ENCODE measurements around the gene DENND4A. TPM values are rescaled to one million over a fixed set of nuclear protein-coding genes. Genes with fewer than 3 reads are reported as not detected.

The DENND4A gene
- total and polyA plus RNA-seq, 2 donors (not counting 1 experiment from before 2014, with no cell fraction given) = 24.4 to 103 TPM

GRCh38 chr15:65828585-65828984 lies 36.5 kb upstream of the DENND4A start:
- peaks cover 51% of the 10 kb centered on the region for H3K4me1 Mint-ChIP-seq
- WGBS (ENCODE audit: insufficient coverage) = no CpG with 5 or more reads among the region's 2 CpGs
- ChIA-PET CTCF (interaction anchor here (0.7 to 4.5 kb wide), 24 partner anchors 9 to 190 kb away, joined by 3 to 26 read pairs (median 4); partner anchors contain the start of gene DENND4A), POLR2A (no interaction called here)
- H3K9me3 ChIP-seq (ENCODE audit: control extremely low read depth in 1 of 3, control insufficient read depth in 2 of 3, insufficient read depth in 1 of 3, low read length in 2 of 3) = no peaks in the 10 kb centered on the region
- peak overlapping the region; percentile 53 for H3K27ac Mint-ChIP-seq
- H3K4me3 Mint-ChIP-seq = no peak overlapping the region
- ATAC-seq (ENCODE audit: low read depth) (no peak), DNase-seq (no peak)
- TF ChIP-seq CTCF (IDR thresholded peaks at IDR 0.05) (no peak), EZH2 (IDR thresholded peaks at IDR 0.05; ENCODE audit: borderline replicate concordance, insufficient read depth, low read depth, low read length, poor library complexity, severe bottlenecking) (no peak)
- H3K4me2 ChIP-seq (replicated peaks; ENCODE audit: low read depth, low read length, poor library complexity, severe bottlenecking) = peak overlapping the region; percentile 33
- H3K27me3 ChIP-seq (replicated peaks in 1 of 4; ENCODE audit: control extremely low read depth in 1 of 4, control insufficient read depth in 3 of 4, insufficient read depth in 4 of 4, low read length in 3 of 4) = no peaks in the 10 kb centered on the region
- intact Hi-C loops (cut with micrococcal nuclease) = no loop called here
- no peak overlapping the region for H3K27ac ChIP-seq (ENCODE audit: low read length in 2 of 2)
- no peaks in the 10 kb centered on the region for H3K36me3 ChIP-seq (replicated peaks in 1 of 2; ENCODE audit: control extremely low read depth in 1 of 2, control insufficient read depth in 1 of 2, extremely low read depth in 1 of 2, insufficient read depth in 2 of 2, low read length in 1 of 2)
- H2AFZ ChIP-seq (ENCODE audit: insufficient read depth, low read depth, low read length, poor library complexity, severe bottlenecking) = no peak overlapping the region
- H3K27me3 Mint-ChIP-seq = no peaks in the 10 kb centered on the region
- H3K9ac ChIP-seq (ENCODE audit: low read length) = no peak overlapping the region
- H3K4me3 ChIP-seq (ENCODE audit: control extremely low read depth in 1 of 5, extremely low read depth in 1 of 5, insufficient read depth in 1 of 5, low read depth in 2 of 5, low read length in 4 of 5) = no peak overlapping the region
- H3K4me1 ChIP-seq (ENCODE audit: control insufficient read depth in 2 of 2, insufficient read depth in 2 of 2, low read length in 2 of 2) = peaks cover 46 to 52% of the 10 kb centered on the region in 2 donors
- H3K79me2 ChIP-seq (ENCODE audit: control insufficient read depth, insufficient read depth, low read length) = peaks cover 18% of the 10 kb centered on the region
- H3K9me3 Mint-ChIP-seq (ENCODE audit: insufficient read depth) = no peaks in the 10 kb centered on the region
- H4K20me1 ChIP-seq (ENCODE audit: control insufficient read depth, insufficient read depth, low read length, poor library complexity, severe bottlenecking) = no peaks in the 10 kb centered on the region

GRCh38 chr15:65827065-65827464 lies 35.0 kb upstream of the DENND4A start:
- Histone ChIP-seq H3K9ac (ENCODE audit: low read length) (peak overlapping the region; percentile 30), H3K79me2 (ENCODE audit: control insufficient read depth, insufficient read depth, low read length) (peaks cover 21% of the 10 kb centered on the region), H3K9me3 (ENCODE audit: control extremely low read depth in 1 of 3, control insufficient read depth in 2 of 3, insufficient read depth in 1 of 3, low read length in 2 of 3) (no peaks in the 10 kb centered on the region), H3K36me3 (replicated peaks in 1 of 2; ENCODE audit: control extremely low read depth in 1 of 2, control insufficient read depth in 1 of 2, extremely low read depth in 1 of 2, insufficient read depth in 2 of 2, low read length in 1 of 2) (no peaks in the 10 kb centered on the region), H3K4me2 (replicated peaks; ENCODE audit: low read depth, low read length, poor library complexity, severe bottlenecking) (peak overlapping the region; percentile 63), H3K27me3 (replicated peaks in 1 of 4; ENCODE audit: control extremely low read depth in 1 of 4, control insufficient read depth in 3 of 4, insufficient read depth in 4 of 4, low read length in 3 of 4) (no peaks in the 10 kb centered on the region), H4K20me1 (ENCODE audit: control insufficient read depth, insufficient read depth, low read length, poor library complexity, severe bottlenecking) (no peaks in the 10 kb centered on the region), H3K27ac (ENCODE audit: low read length in 2 of 2) (peak overlapping the region in 1 of 2 donors; percentile 37), H2AFZ (ENCODE audit: insufficient read depth, low read depth, low read length, poor library complexity, severe bottlenecking) (peak overlapping the region; percentile 75), H3K4me1 (ENCODE audit: control insufficient read depth in 2 of 2, insufficient read depth in 2 of 2, low read length in 2 of 2) (peaks cover 48 to 53% of the 10 kb centered on the region in 2 donors), H3K4me3 (ENCODE audit: control extremely low read depth in 1 of 5, extremely low read depth in 1 of 5, insufficient read depth in 1 of 5, low read depth in 2 of 5, low read length in 4 of 5) (peak overlapping the region in 2 of 5 experiments; percentile 25 to 34)
- ChIA-PET POLR2A (no interaction called here), CTCF (interaction anchor here (0.9 to 4.5 kb wide), 4 partner anchors 35 to 152 kb away, joined by 3 to 26 read pairs (median 4); partner anchors contain the start of gene DENND4A)
- no peak for ATAC-seq (ENCODE audit: low read depth)
- Mint-ChIP-seq H3K27me3 (no peaks in the 10 kb centered on the region), H3K4me1 (peaks cover 50% of the 10 kb centered on the region), H3K9me3 (ENCODE audit: insufficient read depth) (no peaks in the 10 kb centered on the region), H3K4me3 (peak overlapping the region; percentile 44), H3K27ac (peak overlapping the region; percentile 88)
- intact Hi-C loops (cut with micrococcal nuclease) = no loop called here
- no peak for TF ChIP-seq EZH2 (IDR thresholded peaks at IDR 0.05; ENCODE audit: borderline replicate concordance, insufficient read depth, low read depth, low read length, poor library complexity, severe bottlenecking)
- no peak for TF ChIP-seq CTCF (IDR thresholded peaks at IDR 0.05)
- WGBS (ENCODE audit: insufficient coverage) = no CpG with 5 or more reads among the region's 3 CpGs
- DNase-seq = peak; percentile 53
